IPS-18a (cell line): ENCODE measurements around the gene ARNT2.

Experiments
- H3K27ac ChIP-seq: one replicate; pipeline ENCODE4 v1.5.1; 2013; ENCODE audit warnings: low read length
- H3K27me3 ChIP-seq: one replicate; pipeline ENCODE4 v1.6.1; 2013; ENCODE audit warnings: mild to moderate bottlenecking, low read length; ENCODE audit not compliant: control insufficient read depth, insufficient read depth
- H3K36me3 ChIP-seq: one replicate; pipeline ENCODE4 v1.6.1; 2013; ENCODE audit warnings: low read depth, low read length; ENCODE audit not compliant: control insufficient read depth
- H3K4me1 ChIP-seq: one replicate; pipeline ENCODE4 v1.6.1; 2013; ENCODE audit warnings: low read depth, low read length; ENCODE audit not compliant: control insufficient read depth
- H3K4me3 ChIP-seq: one replicate; pipeline ENCODE4 v1.5.1; 2013; ENCODE audit warnings: low read length
- H3K9ac ChIP-seq: one replicate; pipeline ENCODE4 v1.6.1; 2013; ENCODE audit warnings: mild to moderate bottlenecking, low read length, moderate library complexity
- H3K9me3 ChIP-seq: one replicate; pipeline ENCODE4 v1.6.1; 2013; ENCODE audit warnings: low read depth, low read length; ENCODE audit not compliant: control insufficient read depth

Gene ARNT2

GRCh38 chr15:80551348-80551747 is 147.2 kb downstream of the ARNT2 start:
- Histone ChIP-seq H3K27ac (no peak overlapping the region), H3K4me3 (no peak overlapping the region), H3K27me3 (no peaks in the 10 kb centered on the region), H3K9me3 (no peaks in the 10 kb centered on the region), H3K36me3 (no peaks in the 10 kb centered on the region), H3K9ac (no peak overlapping the region), H3K4me1 (no peaks in the 10 kb centered on the region)

DNA sequence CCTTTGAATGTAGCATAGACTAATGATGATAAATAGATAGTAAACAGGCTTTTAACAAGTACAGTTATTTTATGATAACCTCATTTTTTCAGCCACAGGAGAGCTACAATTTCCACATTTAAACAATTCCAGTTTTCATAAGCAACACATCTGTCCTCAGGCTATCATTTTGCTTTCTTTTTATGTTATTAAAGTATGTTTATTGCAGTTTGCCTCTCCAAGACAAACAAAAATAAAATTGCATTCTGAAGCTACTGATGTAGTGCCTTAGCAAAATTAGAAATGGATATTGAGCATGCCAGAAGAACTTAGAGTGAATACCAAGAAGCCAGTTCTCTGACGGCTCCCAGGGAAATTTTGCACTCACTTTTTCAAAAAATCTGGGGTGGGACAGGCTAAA is 150.4 kb downstream of the ARNT2 start:
- H3K27ac ChIP-seq, result no peak overlapping the region
- H3K9ac ChIP-seq, result no peak overlapping the region
- no peak overlapping the region for H3K4me3 ChIP-seq
- H3K36me3 ChIP-seq, result no peaks in the 10 kb centered on the region
- H3K9me3 ChIP-seq, result no peaks in the 10 kb centered on the region
- no peaks in the 10 kb centered on the region for H3K4me1 ChIP-seq
- no peaks in the 10 kb centered on the region for H3K27me3 ChIP-seq

- Histone ChIP-seq H3K9ac (no peak overlapping the region), H3K9me3 (no peaks in the 10 kb centered on the region), H3K4me3 (no peak overlapping the region), H3K27me3 (no peaks in the 10 kb centered on the region), H3K36me3 (no peaks in the 10 kb centered on the region), H3K4me1 (no peaks in the 10 kb centered on the region), H3K27ac (no peak overlapping the region)
These were observed 152.6 kb downstream of the ARNT2 start for GRCh38 chr15:80556694-80557367.

GRCh38 chr15:80557441-80558234 is 153.5 kb downstream of the ARNT2 start:
- H3K9me3 ChIP-seq, result no peaks in the 10 kb centered on the region
- no peaks in the 10 kb centered on the region for H3K36me3 ChIP-seq
- H3K4me3 ChIP-seq, result no peak overlapping the region
- no peaks in the 10 kb centered on the region for H3K27me3 ChIP-seq
- no peak overlapping the region for H3K9ac ChIP-seq
- H3K27ac ChIP-seq, result no peak overlapping the region
- no peaks in the 10 kb centered on the region for H3K4me1 ChIP-seq

DNA sequence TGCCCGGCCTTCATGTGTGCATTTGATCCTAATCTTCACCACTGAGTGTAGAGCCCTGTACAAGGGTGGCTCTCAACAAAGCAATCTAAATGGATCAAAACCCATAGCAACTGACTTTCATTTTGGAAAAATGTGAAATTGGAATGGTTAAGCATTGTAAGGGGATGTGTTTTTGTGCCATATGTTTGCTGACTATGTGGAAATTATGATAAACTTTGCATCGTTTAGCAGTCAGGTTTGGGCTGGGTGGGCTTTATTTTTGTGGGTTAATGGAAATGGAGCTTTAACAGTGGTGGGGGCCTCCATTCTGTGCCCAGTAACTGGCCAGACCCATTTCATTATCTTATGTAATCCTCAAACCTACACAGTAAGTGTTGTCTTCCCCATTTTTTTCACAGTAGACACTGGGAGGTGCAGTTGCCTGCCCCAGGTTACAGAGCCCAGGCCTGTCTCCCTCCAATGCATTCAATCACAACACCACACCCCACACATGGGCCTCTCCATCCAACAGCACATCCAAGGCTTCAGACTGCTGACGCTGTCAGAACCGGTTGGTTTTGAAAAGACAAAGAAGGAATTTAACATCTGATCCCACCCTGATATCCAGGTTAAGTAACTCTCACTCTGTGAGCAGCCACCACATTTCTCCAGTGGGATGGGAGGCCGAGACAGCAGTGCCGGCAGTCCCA is 154.6 kb downstream of the ARNT2 start:
- Histone ChIP-seq H3K27me3 (no peaks in the 10 kb centered on the region), H3K9me3 (no peaks in the 10 kb centered on the region), H3K4me1 (no peaks in the 10 kb centered on the region), H3K4me3 (no peak overlapping the region), H3K27ac (no peak overlapping the region), H3K9ac (no peak overlapping the region), H3K36me3 (no peaks in the 10 kb centered on the region)

GRCh38 chr15:80559320-80559693 is 155.1 kb downstream of the ARNT2 start:
- no peaks in the 10 kb centered on the region for H3K36me3 ChIP-seq
- no peak overlapping the region for H3K27ac ChIP-seq
- H3K9me3 ChIP-seq, result no peaks in the 10 kb centered on the region
- H3K9ac ChIP-seq, result no peak overlapping the region
- H3K4me1 ChIP-seq, result no peaks in the 10 kb centered on the region
- H3K4me3 ChIP-seq, result no peak overlapping the region
- H3K27me3 ChIP-seq, result no peaks in the 10 kb centered on the region

- Histone ChIP-seq H3K9ac (no peak overlapping the region), H3K4me1 (no peaks in the 10 kb centered on the region)
These were observed 155.6 kb downstream of the ARNT2 start for GRCh38 chr15:80559761-80560160.

DNA sequence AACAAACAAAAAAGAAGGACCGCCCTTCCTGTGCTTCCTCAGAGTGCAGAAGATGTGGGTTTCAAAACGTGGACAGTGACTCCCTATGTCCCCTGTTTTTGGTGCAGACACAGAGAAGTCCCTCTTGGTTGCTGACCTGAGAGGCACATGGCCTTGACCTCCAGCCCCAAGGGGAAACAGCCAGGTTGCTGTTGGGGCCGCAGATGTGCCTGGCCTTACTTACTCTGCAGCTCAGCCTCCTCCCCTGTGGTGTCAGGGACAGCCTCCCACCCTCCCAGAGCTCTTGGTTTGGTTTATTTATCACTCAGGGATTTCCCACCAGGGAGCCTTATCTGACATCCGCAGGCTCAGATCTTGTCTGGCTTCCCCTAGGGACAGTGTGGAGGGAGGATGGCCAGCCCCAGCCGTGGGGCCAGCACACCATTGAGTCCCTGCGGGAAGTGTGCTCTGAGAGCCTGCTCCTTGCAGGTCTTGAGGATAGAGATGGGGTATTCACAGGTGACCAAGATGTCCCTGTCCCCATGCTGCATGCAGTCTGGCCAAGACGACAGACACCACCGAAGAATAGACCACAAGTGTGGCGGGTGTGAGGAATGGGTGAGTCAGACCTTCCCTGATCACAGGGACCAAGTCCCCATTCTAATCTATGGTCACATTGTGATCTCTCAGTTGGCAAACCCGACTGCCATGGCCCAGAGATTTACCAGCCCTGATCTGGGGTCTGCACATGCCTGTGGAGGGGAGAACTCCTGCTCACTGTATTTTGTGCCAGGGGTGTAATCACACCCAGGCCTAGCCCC is 156.6 kb downstream of the ARNT2 start:
- H3K36me3 ChIP-seq, result no peaks in the 10 kb centered on the region
- H3K4me3 ChIP-seq, result no peak overlapping the region
- no peak overlapping the region for H3K27ac ChIP-seq
- H3K9me3 ChIP-seq, result no peaks in the 10 kb centered on the region
- H3K4me1 ChIP-seq, result no peaks in the 10 kb centered on the region
- H3K27me3 ChIP-seq, result no peaks in the 10 kb centered on the region
- no peak overlapping the region for H3K9ac ChIP-seq

More at GRCh38 chr15:80559761-80560160, 155.6 kb downstream of the ARNT2 start:
- no peak overlapping the region for H3K27ac ChIP-seq
- H3K27me3 ChIP-seq, result no peaks in the 10 kb centered on the region
- H3K4me3 ChIP-seq, result no peak overlapping the region
- H3K9me3 ChIP-seq, result no peaks in the 10 kb centered on the region
- H3K36me3 ChIP-seq, result no peaks in the 10 kb centered on the region

- no peak overlapping the region for H3K27ac ChIP-seq
- H3K27me3 ChIP-seq, result no peaks in the 10 kb centered on the region
- H3K9me3 ChIP-seq, result no peaks in the 10 kb centered on the region
These were observed 157.3 kb downstream of the ARNT2 start for GRCh38 chr15:80561500-80561899.

GRCh38 chr15:80562033-80562432 is 157.9 kb downstream of the ARNT2 start:
- Histone ChIP-seq H3K27me3 (no peaks in the 10 kb centered on the region), H3K9me3 (no peaks in the 10 kb centered on the region), H3K9ac (no peak overlapping the region), H3K4me1 (no peaks in the 10 kb centered on the region), H3K36me3 (no peaks in the 10 kb centered on the region), H3K27ac (no peak overlapping the region), H3K4me3 (no peak overlapping the region)

More at GRCh38 chr15:80561500-80561899, 157.3 kb downstream of the ARNT2 start:
- H3K36me3 ChIP-seq, result no peaks in the 10 kb centered on the region
- no peaks in the 10 kb centered on the region for H3K4me1 ChIP-seq
- H3K9ac ChIP-seq, result no peak overlapping the region
- H3K4me3 ChIP-seq, result no peak overlapping the region

GRCh38 chr15:80562846-80563245 is 158.7 kb downstream of the ARNT2 start:
- no peak overlapping the region for H3K9ac ChIP-seq
- no peak overlapping the region for H3K4me3 ChIP-seq
- H3K9me3 ChIP-seq, result no peaks in the 10 kb centered on the region
- H3K4me1 ChIP-seq, result peaks cover 6% of the 10 kb centered on the region
- no peaks in the 10 kb centered on the region for H3K36me3 ChIP-seq
- H3K27ac ChIP-seq, result no peak overlapping the region
- no peaks in the 10 kb centered on the region for H3K27me3 ChIP-seq
